ENCODE results near the gene COL21A1. TPM values are rescaled to one million over a fixed set of nuclear protein-coding genes. Genes with fewer than 3 reads are reported as not detected.

The COL21A1 gene
- total and polyA plus RNA-seq, 4 donors, result 1.6 to 105 (median 6.3) TPM

GRCh38 chr6:56241124-56241802 is 6.1 kb downstream of the COL21A1 start:
- Histone ChIP-seq H3K27me3 (ENCODE audit: control insufficient read depth in 3 of 3, insufficient read depth in 3 of 3, low read length in 2 of 3) (no peaks in the 10 kb centered on the region), H3K9me3 (ENCODE audit: control insufficient read depth in 4 of 4, insufficient read depth in 3 of 4, low read length in 3 of 4) (no peaks in the 10 kb centered on the region), H3K4me3 (no peak overlapping the region), H3K27ac (ENCODE audit: low read depth in 1 of 2, low read length in 1 of 2) (no peak overlapping the region), H3K36me3 (ENCODE audit: control insufficient read depth in 4 of 4, insufficient read depth in 4 of 4, low read length in 4 of 4) (no peaks in the 10 kb centered on the region), H3K4me1 (ENCODE audit: control insufficient read depth in 5 of 5, insufficient read depth in 5 of 5, low read length in 5 of 5) (peaks cover 0 to 35% (median 2%) of the 10 kb centered on the region in 5 donors), H3K9ac (ENCODE audit: insufficient read depth in 1 of 2, low read length in 2 of 2) (no peak overlapping the region)
- ATAC-seq (ENCODE audit: insufficient read depth, low FRiP score) (no peak), DNase-seq (no peak)
- TF ChIP-seq CTCF (IDR thresholded peaks at IDR 0.05; ENCODE audit: control extremely low read depth, extremely low read depth), result no peak
- 75 to 89% methylated on average over 5 of the region's 5 CpGs for WGBS, 2 donors

GRCh38 chr6:56238352-56238751 is 9.0 kb downstream of the COL21A1 start:
- Histone ChIP-seq H3K36me3 (ENCODE audit: control insufficient read depth in 4 of 4, insufficient read depth in 4 of 4, low read length in 4 of 4) (no peaks in the 10 kb centered on the region), H3K9ac (ENCODE audit: insufficient read depth in 1 of 2, low read length in 2 of 2) (no peak overlapping the region), H3K4me1 (ENCODE audit: control insufficient read depth in 5 of 5, insufficient read depth in 5 of 5, low read length in 5 of 5) (peaks cover 0 to 21% (median 2%) of the 10 kb centered on the region in 5 donors), H3K4me3 (no peak overlapping the region), H3K9me3 (ENCODE audit: control insufficient read depth in 4 of 4, insufficient read depth in 3 of 4, low read length in 3 of 4) (no peaks in the 10 kb centered on the region), H3K27me3 (ENCODE audit: control insufficient read depth in 3 of 3, insufficient read depth in 3 of 3, low read length in 2 of 3) (no peaks in the 10 kb centered on the region), H3K27ac (ENCODE audit: low read depth in 1 of 2, low read length in 1 of 2) (no peak overlapping the region)
- 67 to 68% methylated on average over 2 of the region's 2 CpGs for WGBS, 2 donors
- TF ChIP-seq CTCF (IDR thresholded peaks at IDR 0.05; ENCODE audit: control extremely low read depth, extremely low read depth), result no peak
- DNase-seq (no peak), ATAC-seq (ENCODE audit: insufficient read depth, low FRiP score) (no peak)

GRCh38 chr6:56235245-56235644 is 12.1 kb downstream of the COL21A1 start:
- no peak for TF ChIP-seq CTCF (IDR thresholded peaks at IDR 0.05; ENCODE audit: control extremely low read depth, extremely low read depth)
- WGBS, 2 donors, result 66 to 95% methylated on average over 1 of the region's 1 CpG
- ATAC-seq (ENCODE audit: insufficient read depth, low FRiP score), result no peak

More at GRCh38 chr6:56235245-56235644, 12.1 kb downstream of the COL21A1 start:
- no peak overlapping the region for H3K4me3 ChIP-seq
- no peak overlapping the region for H3K27ac ChIP-seq (ENCODE audit: low read depth in 1 of 2, low read length in 1 of 2)
- no peak overlapping the region for H3K9ac ChIP-seq (ENCODE audit: insufficient read depth in 1 of 2, low read length in 2 of 2)
- no peaks in the 10 kb centered on the region for H3K27me3 ChIP-seq (ENCODE audit: control insufficient read depth in 3 of 3, insufficient read depth in 3 of 3, low read length in 2 of 3)
- peaks cover 0 to 25% (median 3%) of the 10 kb centered on the region in 5 donors for H3K4me1 ChIP-seq (ENCODE audit: control insufficient read depth in 5 of 5, insufficient read depth in 5 of 5, low read length in 5 of 5)
- H3K9me3 ChIP-seq (ENCODE audit: control insufficient read depth in 4 of 4, insufficient read depth in 3 of 4, low read length in 3 of 4), result no peaks in the 10 kb centered on the region
- no peaks in the 10 kb centered on the region for H3K36me3 ChIP-seq (ENCODE audit: control insufficient read depth in 4 of 4, insufficient read depth in 4 of 4, low read length in 4 of 4)
- DNase-seq, result no peak

All from lung (tissue), 12 donors.